Measurements from ENCODE around the gene RASSF3.

The RASSF3 gene

GRCh38 chr12:64718649-64719048 is 108.4 kb downstream of the RASSF3 start:
- DNase-seq (no peak), ATAC-seq (ENCODE audit: insufficient read depth, low read depth) (no peak)
- Histone ChIP-seq H3K4me3 (ENCODE audit: low read depth in 1 of 2, low read length in 2 of 2) (no peak overlapping the region), H3K9ac (ENCODE audit: low read depth, low read length) (no peak overlapping the region), H3K36me3 (ENCODE audit: insufficient read depth, low read length) (peaks cover 86% of the 10 kb centered on the region), H3K4me2 (ENCODE audit: insufficient read depth, low read length) (no peak overlapping the region), H3K9me3 (ENCODE audit: insufficient read depth, low read length, severe bottlenecking) (no peaks in the 10 kb centered on the region), H2AFZ (ENCODE audit: low read depth, low read length) (no peak overlapping the region), H3K27me3 (ENCODE audit: insufficient read depth, low read length, poor library complexity) (no peaks in the 10 kb centered on the region), H3K4me1 (ENCODE audit: insufficient read depth, low read length) (no peaks in the 10 kb centered on the region), H4K20me1 (ENCODE audit: insufficient read depth, low read length) (no peaks in the 10 kb centered on the region; the same call in 1 of the 2 replicates), H3K79me2 (ENCODE audit: insufficient read depth, low read length) (no peaks in the 10 kb centered on the region), H3K27ac (ENCODE audit: low read length) (no peak overlapping the region)
- no peak for TF ChIP-seq EZH2 (IDR thresholded peaks at IDR 0.05; ENCODE audit: borderline replicate concordance, low read depth, low read length, severe bottlenecking)
- no peak for TF ChIP-seq CTCF (IDR thresholded peaks at IDR 0.05; ENCODE audit: borderline replicate concordance, extremely low read depth, low read length, poor library complexity, severe bottlenecking)

- H3K4me2 ChIP-seq (ENCODE audit: insufficient read depth, low read length) = no peak overlapping the region
- no peaks in the 10 kb centered on the region for H3K79me2 ChIP-seq (ENCODE audit: insufficient read depth, low read length)
- H3K4me3 ChIP-seq (ENCODE audit: low read depth in 1 of 2, low read length in 2 of 2) = no peak overlapping the region
- H3K36me3 ChIP-seq (ENCODE audit: insufficient read depth, low read length) = peaks cover 78% of the 10 kb centered on the region
- H3K27ac ChIP-seq (ENCODE audit: low read length) = no peak overlapping the region
- no peaks in the 10 kb centered on the region for H3K27me3 ChIP-seq (ENCODE audit: insufficient read depth, low read length, poor library complexity)
- H2AFZ ChIP-seq (ENCODE audit: low read depth, low read length) = no peak overlapping the region
- TF ChIP-seq EZH2 (IDR thresholded peaks at IDR 0.05; ENCODE audit: borderline replicate concordance, low read depth, low read length, severe bottlenecking) (no peak), CTCF (IDR thresholded peaks at IDR 0.05; ENCODE audit: borderline replicate concordance, extremely low read depth, low read length, poor library complexity, severe bottlenecking) (no peak)
- ATAC-seq (ENCODE audit: insufficient read depth, low read depth) (no peak), DNase-seq (no peak)
- no peaks in the 10 kb centered on the region for H3K4me1 ChIP-seq (ENCODE audit: insufficient read depth, low read length)
- H4K20me1 ChIP-seq (ENCODE audit: insufficient read depth, low read length) = no peaks in the 10 kb centered on the region; the same call in 1 of the 2 replicates
- no peak overlapping the region for H3K9ac ChIP-seq (ENCODE audit: low read depth, low read length)
- H3K9me3 ChIP-seq (ENCODE audit: insufficient read depth, low read length, severe bottlenecking) = no peaks in the 10 kb centered on the region
Observed at GRCh38 chr12:64720884-64721283, 110.6 kb downstream of the RASSF3 start.

GRCh38 chr12:64722835-64723234 is 112.5 kb downstream of the RASSF3 start:
- Histone ChIP-seq H4K20me1 (ENCODE audit: insufficient read depth, low read length) (no peaks in the 10 kb centered on the region; the same call in 1 of the 2 replicates), H3K27me3 (ENCODE audit: insufficient read depth, low read length, poor library complexity) (no peaks in the 10 kb centered on the region), H3K4me1 (ENCODE audit: insufficient read depth, low read length) (no peaks in the 10 kb centered on the region), H3K4me2 (ENCODE audit: insufficient read depth, low read length) (no peak overlapping the region), H3K27ac (ENCODE audit: low read length) (no peak overlapping the region), H2AFZ (ENCODE audit: low read depth, low read length) (no peak overlapping the region), H3K36me3 (ENCODE audit: insufficient read depth, low read length) (peaks cover 66% of the 10 kb centered on the region), H3K9me3 (ENCODE audit: insufficient read depth, low read length, severe bottlenecking) (no peaks in the 10 kb centered on the region), H3K79me2 (ENCODE audit: insufficient read depth, low read length) (no peaks in the 10 kb centered on the region), H3K4me3 (ENCODE audit: low read depth in 1 of 2, low read length in 2 of 2) (no peak overlapping the region), H3K9ac (ENCODE audit: low read depth, low read length) (no peak overlapping the region)
- ATAC-seq (ENCODE audit: insufficient read depth, low read depth) (no peak), DNase-seq (no peak)
- TF ChIP-seq CTCF (IDR thresholded peaks at IDR 0.05; ENCODE audit: borderline replicate concordance, extremely low read depth, low read length, poor library complexity, severe bottlenecking) (no peak), EZH2 (IDR thresholded peaks at IDR 0.05; ENCODE audit: borderline replicate concordance, low read depth, low read length, severe bottlenecking) (no peak)

GRCh38 chr12:64723630-64724029 is 113.3 kb downstream of the RASSF3 start:
- no peak for ATAC-seq (ENCODE audit: insufficient read depth, low read depth)
- Histone ChIP-seq H3K9ac (ENCODE audit: low read depth, low read length) (no peak overlapping the region), H4K20me1 (ENCODE audit: insufficient read depth, low read length) (no peaks in the 10 kb centered on the region; the same call in 1 of the 2 replicates), H3K4me3 (ENCODE audit: low read depth in 1 of 2, low read length in 2 of 2) (no peak overlapping the region), H2AFZ (ENCODE audit: low read depth, low read length) (no peak overlapping the region), H3K9me3 (ENCODE audit: insufficient read depth, low read length, severe bottlenecking) (no peaks in the 10 kb centered on the region), H3K36me3 (ENCODE audit: insufficient read depth, low read length) (peaks cover 60% of the 10 kb centered on the region), H3K27ac (ENCODE audit: low read length) (no peak overlapping the region), H3K4me2 (ENCODE audit: insufficient read depth, low read length) (no peak overlapping the region), H3K79me2 (ENCODE audit: insufficient read depth, low read length) (no peaks in the 10 kb centered on the region), H3K27me3 (ENCODE audit: insufficient read depth, low read length, poor library complexity) (no peaks in the 10 kb centered on the region), H3K4me1 (ENCODE audit: insufficient read depth, low read length) (no peaks in the 10 kb centered on the region)
- no peak for DNase-seq
- no peak for TF ChIP-seq CTCF (IDR thresholded peaks at IDR 0.05; ENCODE audit: borderline replicate concordance, extremely low read depth, low read length, poor library complexity, severe bottlenecking)
- no peak for TF ChIP-seq EZH2 (IDR thresholded peaks at IDR 0.05; ENCODE audit: borderline replicate concordance, low read depth, low read length, severe bottlenecking)

All from DND-41 (cell line).